MCF 10A (cell line): Measurements from ENCODE around the gene MAEA. TPM values are rescaled to one million over a fixed set of nuclear protein-coding genes. Genes with fewer than 3 reads are reported as not detected.

ENCODE experiments used
- BruUV-seq: library from RNA; stranded (reverse); fragments of 400-500 nt; replicated peaks from 2 replicates; lab custom pipeline; 2021; lab: Mats Ljungman, UMichigan
- CTCF ChIA-PET: fragments of 300-600 bp; sonication (Branson Sonifier 250); formaldehyde crosslinking; extraction: SDS; loops from one replicate; lab custom pipeline; 2021; ENCODE audit warnings: antibody characterized with exemption, inconsistent platforms; lab: Yijun Ruan, JAX
- POLR2A ChIA-PET: fragments of 300-600, 350-650 bp; sonication (Branson Sonifier 250); formaldehyde crosslinking; extraction: SDS; loops from one replicate; lab custom pipeline; 2020; ENCODE audit warnings: antibody characterized with exemption, inconsistent platforms; lab: Yijun Ruan, JAX
- DNase-seq: peaks from one replicate; pipeline ENCODE4 v3.0.0-alpha.2; 2018; ENCODE audit not compliant: unreplicated experiment
- H3K27ac Mint-ChIP-seq: one replicate; pipeline ENCODE4 v1.8.0; 2022; ENCODE audit warnings: mild to moderate bottlenecking, low read depth, mixed read lengths; ENCODE audit not compliant: unreplicated experiment
- H3K27me3 Mint-ChIP-seq: one replicate; pipeline ENCODE4 v1.8.0; 2022; ENCODE audit warnings: mixed read lengths; ENCODE audit not compliant: insufficient read depth, unreplicated experiment
- H3K36me3 Mint-ChIP-seq: one replicate; pipeline ENCODE4 v1.8.0; 2022; ENCODE audit warnings: mild to moderate bottlenecking, moderate library complexity, mixed read lengths; ENCODE audit not compliant: insufficient read depth, unreplicated experiment
- H3K4me1 Mint-ChIP-seq: one replicate; pipeline ENCODE4 v1.8.0; 2022; ENCODE audit warnings: mixed read lengths; ENCODE audit not compliant: insufficient read depth, unreplicated experiment
- H3K4me3 Mint-ChIP-seq: one replicate; pipeline ENCODE4 v1.8.0; 2022; ENCODE audit warnings: mild to moderate bottlenecking, moderate library complexity, mixed read lengths; ENCODE audit not compliant: unreplicated experiment
- H3K9me3 Mint-ChIP-seq: one replicate; pipeline ENCODE4 v1.8.0; 2022; ENCODE audit warnings: mixed read lengths; ENCODE audit not compliant: unreplicated experiment
- CTCF ChIP-seq: fragments of 200-600 bp; IDR thresholded peaks from one replicate; pipeline ENCODE4 v1.8.0; 2022; ENCODE audit warnings: antibody characterized with exemption, mild to moderate bottlenecking; ENCODE audit not compliant: unreplicated experiment
- intact Hi-C: fragments of 100-400 bp; cut with micrococcal nuclease; formaldehyde crosslinking; loops from 2 replicates; pipeline ENCODE4 v1.14.1; 2022
- total RNA-seq: library from RNA; stranded (reverse); gene quantifications from 2 replicates; pipeline ENCODE4 v1.2.3, GENCODE V29; 2022

MAEA gene
- total RNA-seq, 1 experiment from 2014 or later, result 89.6 TPM

GRCh38 chr4:1241466-1241935, 48.2 kb upstream of the MAEA start:
- TF ChIP-seq CTCF, result no peak
- intact Hi-C loops, result no loop called here
- no peaks in the 10 kb centered on the region for H3K27me3 Mint-ChIP-seq
- CTCF ChIA-PET, result no interaction called here
- H3K36me3 Mint-ChIP-seq, result peaks cover 49% of the 10 kb centered on the region
- H3K4me3 Mint-ChIP-seq, result no peak overlapping the region
- no peak overlapping the region for H3K27ac Mint-ChIP-seq
- no peaks in the 10 kb centered on the region for H3K4me1 Mint-ChIP-seq
- no peak for DNase-seq
- H3K9me3 Mint-ChIP-seq, result no peaks in the 10 kb centered on the region
- POLR2A ChIA-PET, result no interaction called here
- BruUV-seq, result no TSS peak

GRCh38 chr4:1241936-1242505, 47.7 kb upstream of the MAEA start:
- DNase-seq, result no peak
- no peaks in the 10 kb centered on the region for H3K27me3 Mint-ChIP-seq
- ChIA-PET CTCF (interaction anchor here (1.0 kb wide), 1 partner anchor 26 kb away, joined by 4 read pairs; no protein-coding TSS in a partner anchor), POLR2A (no interaction called here)
- no peak overlapping the region for H3K27ac Mint-ChIP-seq
- no peaks in the 10 kb centered on the region for H3K4me1 Mint-ChIP-seq
- TF ChIP-seq CTCF, result no peak
- BruUV-seq, result no TSS peak
- no peak overlapping the region for H3K4me3 Mint-ChIP-seq
- peaks cover 53% of the 10 kb centered on the region for H3K36me3 Mint-ChIP-seq
- H3K9me3 Mint-ChIP-seq, result no peaks in the 10 kb centered on the region
- intact Hi-C loops, result no loop called here

GRCh38 chr4:1242506-1243450, 46.9 kb upstream of the MAEA start:
- no peaks in the 10 kb centered on the region for H3K9me3 Mint-ChIP-seq
- ChIA-PET POLR2A (no interaction called here), CTCF (interaction anchor here (1.0 kb wide), 1 partner anchor 26 kb away, joined by 4 read pairs; no protein-coding TSS in a partner anchor)
- H3K4me1 Mint-ChIP-seq, result no peaks in the 10 kb centered on the region
- no peak for TF ChIP-seq CTCF
- no TSS peak for BruUV-seq
- no peak overlapping the region for H3K27ac Mint-ChIP-seq
- no peak for DNase-seq
- H3K36me3 Mint-ChIP-seq, result peaks cover 54% of the 10 kb centered on the region
- no peak overlapping the region for H3K4me3 Mint-ChIP-seq
- intact Hi-C loops, result no loop called here
- no peaks in the 10 kb centered on the region for H3K27me3 Mint-ChIP-seq

GRCh38 chr4:1243451-1244080, 46.1 kb upstream of the MAEA start:
- H3K9me3 Mint-ChIP-seq, result no peaks in the 10 kb centered on the region
- no TSS peak for BruUV-seq
- H3K27me3 Mint-ChIP-seq, result no peaks in the 10 kb centered on the region
- H3K4me3 Mint-ChIP-seq, result no peak overlapping the region
- TF ChIP-seq CTCF, result no peak
- ChIA-PET CTCF (interaction anchor here (0.5 kb wide), 1 partner anchor 10 kb away, joined by 3 read pairs; no protein-coding TSS in a partner anchor), POLR2A (no interaction called here)
- intact Hi-C loops, result no loop called here
- H3K36me3 Mint-ChIP-seq, result peaks cover 49% of the 10 kb centered on the region
- no peaks in the 10 kb centered on the region for H3K4me1 Mint-ChIP-seq
- H3K27ac Mint-ChIP-seq, result no peak overlapping the region
- no peak for DNase-seq
